GM18867 (cell line): ENCODE data around the gene SPPL2A.
"Not testable (repeated sequence)": the region's sequence is repeated elsewhere in the genome, so short reads cannot be mapped to it uniquely, and the experiment has no call there.

Experiments used
- ATAC-seq: cut with Tn5 transposase; IDR thresholded peaks from one replicate; pipeline ENCODE4 v1.9.1; 2021; ENCODE audit warnings: mild to moderate bottlenecking, moderate library complexity; ENCODE audit not compliant: unreplicated experiment

Gene SPPL2A

DNA sequence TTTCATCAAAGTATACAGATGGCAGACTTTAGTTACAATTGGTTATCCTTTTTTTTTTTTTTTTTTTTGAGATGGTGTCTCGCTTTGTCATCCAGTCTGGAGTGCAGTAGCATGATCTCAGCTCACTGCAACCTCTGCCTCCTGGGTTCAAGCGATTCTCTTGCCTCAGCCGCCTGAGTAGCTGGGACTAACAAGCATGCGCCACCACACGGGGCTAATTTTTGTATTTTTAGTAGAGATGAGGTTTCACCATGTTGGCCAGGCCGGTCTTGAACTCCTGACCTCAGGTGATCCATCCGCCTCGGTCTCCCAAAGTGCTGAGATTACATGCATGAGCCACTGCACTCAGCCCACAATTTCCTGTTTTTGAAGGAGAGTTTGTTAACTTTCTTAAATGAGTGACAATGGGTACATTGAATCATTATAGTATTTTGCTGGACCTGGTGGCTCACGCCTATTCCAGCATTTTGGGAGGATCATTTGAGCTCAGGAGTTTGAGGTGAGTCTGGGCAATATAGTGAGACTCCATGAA lies 70.8 kb downstream of the SPPL2A start:
- not testable (repeated sequence) for ATAC-seq

GRCh38 chr15:50687302-50687902 lies 78.1 kb downstream of the SPPL2A start:
- peak; percentile 4 for ATAC-seq

DNA sequence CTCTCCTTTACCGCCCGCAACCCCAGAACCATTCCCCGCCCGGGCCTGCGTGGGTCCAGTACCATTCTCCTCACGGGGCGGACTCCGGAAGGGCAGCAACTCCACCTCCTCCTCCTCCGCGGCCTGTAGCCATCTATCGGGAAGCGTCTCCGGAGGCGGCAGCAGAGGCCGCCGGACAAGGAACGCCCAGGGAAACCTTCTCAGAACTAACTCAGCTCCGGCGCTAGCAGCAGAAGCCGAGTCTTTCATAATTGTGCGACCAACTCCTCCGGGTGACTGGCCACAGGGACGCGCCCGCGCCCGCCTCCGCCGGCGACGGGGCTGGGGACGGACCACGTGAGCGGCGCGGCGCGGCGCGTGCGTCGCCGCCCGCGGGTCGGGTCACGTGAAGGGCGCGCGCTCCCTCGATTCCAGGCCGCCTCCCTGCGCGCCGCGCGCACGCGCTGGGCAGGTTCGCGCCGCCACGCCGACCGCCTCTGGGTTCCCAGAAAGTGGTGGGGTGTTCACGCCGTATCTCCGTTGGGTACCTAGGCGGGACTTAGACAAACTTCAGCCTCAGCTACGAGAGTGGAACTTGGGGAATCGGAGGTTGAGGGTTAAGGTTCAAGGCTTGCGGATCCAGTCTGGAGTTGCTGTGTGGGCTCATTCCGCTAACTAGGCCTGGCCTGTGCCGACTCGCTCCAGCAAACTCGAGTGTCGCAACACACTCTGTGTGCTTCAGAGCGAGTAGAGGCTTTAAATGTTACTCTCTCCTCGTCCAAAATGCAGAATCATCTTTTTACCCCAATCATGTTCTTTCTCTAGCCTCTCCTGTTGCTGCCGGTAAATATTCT lies 78.8 kb downstream of the SPPL2A start, which contains the start of gene TRPM7:
Gene TRPM7, minus strand, starts transcription at position 329 of the 833 bp plus-strand sequence. Its CDS starts 264 bp downstream, at position 65.
- ATAC-seq: peak; percentile 87

- peak; percentile 43 for ATAC-seq
These were observed 79.5 kb downstream of the SPPL2A start for GRCh38 chr15:50685976-50686468.

DNA sequence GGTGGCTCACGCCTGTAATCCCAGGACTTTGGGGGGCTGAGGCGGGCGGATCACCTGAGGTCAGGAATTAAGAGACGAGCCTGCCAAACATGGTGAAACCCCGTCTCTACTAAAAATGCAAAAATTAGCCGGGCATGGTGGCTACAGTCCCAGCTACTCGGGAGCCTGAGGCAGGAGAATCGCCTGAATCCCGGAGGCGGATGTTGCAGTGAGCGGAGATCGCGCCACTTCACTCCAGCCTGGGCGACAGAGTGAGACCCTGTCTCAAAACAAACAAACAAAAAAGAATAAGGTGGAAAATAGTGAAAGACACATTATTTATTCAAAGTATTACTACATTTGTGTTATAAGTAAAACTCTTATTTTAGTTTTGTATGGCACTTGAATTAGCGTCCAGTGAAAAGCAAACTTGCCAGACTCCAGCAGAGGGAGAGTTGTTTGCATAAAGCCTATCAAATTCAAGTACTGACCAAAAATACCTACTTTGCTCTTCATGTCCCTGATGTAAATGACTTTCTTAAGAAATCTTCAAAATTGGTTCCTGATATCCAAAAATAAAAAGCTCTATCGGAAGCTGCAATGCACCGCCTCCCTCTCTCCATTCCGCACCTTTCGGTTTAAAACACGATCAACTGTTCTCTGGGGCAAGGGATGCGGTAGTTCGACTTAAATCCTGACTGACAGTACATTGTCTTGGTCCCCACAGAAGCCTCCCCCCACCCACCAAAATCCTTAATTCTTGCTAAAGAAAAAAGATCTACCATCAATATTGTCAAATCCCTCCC lies 80.1 kb downstream of the SPPL2A start:
- no peak for ATAC-seq

GRCh38 chr15:50681467-50681866 lies 84.0 kb downstream of the SPPL2A start:
- no peak for ATAC-seq

DNA sequence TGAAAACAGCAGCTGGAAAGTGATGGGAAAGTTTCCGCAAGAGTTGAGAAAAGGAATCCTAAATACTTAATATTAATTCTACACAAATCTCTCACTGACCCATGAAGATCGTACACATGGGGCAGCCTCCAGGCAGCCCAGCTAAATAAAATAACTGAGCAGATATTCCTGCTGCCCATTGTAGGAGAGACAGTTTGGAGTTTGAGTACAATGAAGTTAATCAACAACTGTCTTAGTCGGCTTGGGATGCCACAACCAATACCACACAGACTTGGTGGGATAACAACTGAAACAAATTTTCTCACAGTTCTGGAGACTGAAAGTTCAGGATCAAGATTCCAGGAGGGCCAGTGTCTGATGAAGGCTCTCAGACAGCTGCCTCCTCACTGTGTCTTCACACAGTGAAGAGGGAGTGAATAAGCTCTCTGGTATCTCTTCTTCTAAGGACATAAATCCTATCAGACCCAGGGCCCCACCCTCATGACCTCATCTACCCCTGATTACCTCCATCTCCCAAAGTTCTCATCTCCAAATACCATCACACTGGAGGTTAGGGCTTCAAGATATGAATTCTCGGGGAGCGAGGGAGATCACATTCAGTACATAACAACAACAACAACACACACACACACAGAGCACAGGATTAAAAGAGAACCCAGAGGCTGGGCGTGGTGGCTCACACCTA lies 88.6 kb downstream of the SPPL2A start:
- no peak for ATAC-seq

GRCh38 chr15:50675535-50676144 lies 89.9 kb downstream of the SPPL2A start:
- ATAC-seq: no peak

GRCh38 chr15:50670115-50670514 lies 95.4 kb downstream of the SPPL2A start:
- ATAC-seq: no peak

GRCh38 chr15:50669611-50670010 lies 95.9 kb downstream of the SPPL2A start:
- ATAC-seq: no peak

- no peak for ATAC-seq
These were observed 99.6 kb downstream of the SPPL2A start for GRCh38 chr15:50665938-50666337.

DNA sequence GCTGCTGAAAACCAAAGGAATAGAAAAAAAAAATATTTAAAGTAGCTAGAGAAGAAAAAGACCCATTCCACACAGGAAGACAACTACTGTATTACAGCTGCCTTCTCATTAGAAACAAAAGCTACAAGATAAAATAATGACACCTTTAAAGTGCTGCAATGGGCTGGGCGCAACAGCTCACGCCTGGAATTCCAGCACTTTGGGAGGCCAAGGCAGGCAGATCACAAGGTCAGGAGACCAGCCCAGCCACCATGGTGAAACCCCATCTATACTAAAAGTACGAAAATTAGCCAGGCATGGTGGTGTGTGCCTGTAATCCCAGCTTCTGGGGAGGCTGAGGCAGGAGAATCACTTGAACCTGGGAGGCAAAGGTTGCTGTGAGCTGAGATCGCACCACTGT lies 110.0 kb downstream of the SPPL2A start:
- no peak for ATAC-seq

GRCh38 chr15:50653156-50653743 lies 112.3 kb downstream of the SPPL2A start:
- ATAC-seq: no peak

GRCh38 chr15:50652671-50653070 lies 112.8 kb downstream of the SPPL2A start:
- ATAC-seq: no peak
